AG09319 (cell line): Measurements from ENCODE around the gene PLA2G2C.

Experiments used
- DNase-seq: peaks from one replicate; pipeline ENCODE4 v3.0.0-alpha.2; 2010; ENCODE audit warnings: low read depth; ENCODE audit errors: extremely low read depth
- TF ChIP-seq, protein P1 (sequence below): IDR thresholded peaks from 2 replicates; pipeline ENCODE4 v1.5.1; 2011; ENCODE audit warnings: low read depth, mild to moderate bottlenecking, inconsistent platforms, low read length, moderate library complexity

Gene PLA2G2C

DNA sequence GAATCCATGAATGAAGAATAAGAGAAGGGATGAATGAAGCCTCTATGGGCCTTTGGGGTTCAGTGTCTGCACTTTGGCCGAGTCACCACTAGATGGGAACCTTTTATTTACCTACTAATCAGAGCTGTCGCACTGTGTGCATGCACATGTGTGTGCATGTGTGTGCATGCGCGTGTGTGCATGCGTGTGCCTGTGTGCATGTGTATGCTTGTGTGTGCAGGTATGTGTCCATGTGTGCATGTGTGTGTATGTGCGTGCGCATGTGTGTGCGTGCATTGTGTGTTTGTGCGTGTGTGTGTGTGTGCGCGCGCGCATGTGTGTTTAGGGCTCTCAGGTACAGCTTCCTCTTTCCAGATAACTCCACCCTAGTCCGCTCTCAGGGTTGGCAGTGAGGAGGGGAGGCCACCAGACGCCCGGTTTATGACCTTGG lies 20.8 kb downstream of the PLA2G2C start:
- DNase-seq, result no peak
- TF ChIP-seq, protein P1, sequence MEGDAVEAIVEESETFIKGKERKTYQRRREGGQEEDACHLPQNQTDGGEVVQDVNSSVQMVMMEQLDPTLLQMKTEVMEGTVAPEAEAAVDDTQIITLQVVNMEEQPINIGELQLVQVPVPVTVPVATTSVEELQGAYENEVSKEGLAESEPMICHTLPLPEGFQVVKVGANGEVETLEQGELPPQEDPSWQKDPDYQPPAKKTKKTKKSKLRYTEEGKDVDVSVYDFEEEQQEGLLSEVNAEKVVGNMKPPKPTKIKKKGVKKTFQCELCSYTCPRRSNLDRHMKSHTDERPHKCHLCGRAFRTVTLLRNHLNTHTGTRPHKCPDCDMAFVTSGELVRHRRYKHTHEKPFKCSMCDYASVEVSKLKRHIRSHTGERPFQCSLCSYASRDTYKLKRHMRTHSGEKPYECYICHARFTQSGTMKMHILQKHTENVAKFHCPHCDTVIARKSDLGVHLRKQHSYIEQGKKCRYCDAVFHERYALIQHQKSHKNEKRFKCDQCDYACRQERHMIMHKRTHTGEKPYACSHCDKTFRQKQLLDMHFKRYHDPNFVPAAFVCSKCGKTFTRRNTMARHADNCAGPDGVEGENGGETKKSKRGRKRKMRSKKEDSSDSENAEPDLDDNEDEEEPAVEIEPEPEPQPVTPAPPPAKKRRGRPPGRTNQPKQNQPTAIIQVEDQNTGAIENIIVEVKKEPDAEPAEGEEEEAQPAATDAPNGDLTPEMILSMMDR, result peak; percentile 21

- no peak for DNase-seq
- TF ChIP-seq, protein P1, result no peak
Observed at GRCh38 chr1:20164694-20165202, 21.6 kb downstream of the PLA2G2C start.

GRCh38 chr1:20160034-20160433 lies 26.3 kb downstream of the PLA2G2C start:
- DNase-seq, result no peak
- TF ChIP-seq, protein P1, result no peak

DNA sequence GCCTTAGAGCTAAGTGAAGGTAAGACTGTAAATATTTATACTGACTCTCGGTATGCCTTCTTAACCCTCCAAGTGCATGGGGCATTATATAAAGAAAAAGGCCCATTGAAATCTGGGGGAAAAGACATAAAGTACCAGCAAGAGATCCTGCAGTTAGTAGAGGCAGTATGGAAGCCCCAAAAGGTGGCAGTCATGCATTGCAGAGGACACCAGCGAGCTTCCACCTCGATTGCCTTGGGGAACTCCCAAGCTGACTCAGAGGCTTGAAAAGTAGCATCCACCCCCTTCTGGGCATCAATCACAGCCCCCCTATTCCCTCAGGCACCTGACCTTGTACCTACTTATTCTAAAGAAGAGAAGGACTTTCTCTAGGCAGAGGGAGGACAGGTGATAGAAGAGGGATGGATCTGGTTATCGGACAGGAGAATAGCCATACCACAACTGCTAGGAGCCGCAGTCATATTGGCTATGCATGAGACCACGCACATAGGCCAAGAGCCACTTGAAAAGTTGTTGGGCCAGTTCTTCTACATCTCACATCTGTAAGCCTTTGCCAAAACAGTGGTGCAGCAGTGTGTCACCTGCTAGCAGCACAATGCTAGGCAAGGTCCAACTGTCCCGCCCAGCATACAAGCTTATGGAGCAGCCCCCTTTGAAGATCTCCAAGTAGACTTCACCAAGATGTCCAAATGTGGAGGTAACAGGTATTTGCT lies 27.8 kb downstream of the PLA2G2C start:
- DNase-seq, result no peak
- TF ChIP-seq, protein P1, result no peak

GRCh38 chr1:20154301-20154831 lies 32.0 kb downstream of the PLA2G2C start:
- TF ChIP-seq, protein P1, result no peak
- DNase-seq, result no peak

GRCh38 chr1:20153000-20153418 lies 33.3 kb downstream of the PLA2G2C start:
- TF ChIP-seq, protein P1, result no peak
- DNase-seq, result no peak

GRCh38 chr1:20152599-20152930 lies 33.8 kb downstream of the PLA2G2C start:
- DNase-seq, result no peak
- TF ChIP-seq, protein P1, result no peak
